GM12874 (cell line): ENCODE data around the gene AUTS2.

Source experiments
- CTCF ChIP-seq: IDR thresholded peaks from 2 replicates; pipeline ENCODE4 v1.5.1; 2011; ENCODE audit warnings: low read depth, mild to moderate bottlenecking, control low read depth, low read length, moderate library complexity; ENCODE audit not compliant: insufficient read depth

Gene AUTS2

GRCh38 chr7:70408477-70408876, 810.2 kb downstream of the AUTS2 start:
- TF ChIP-seq CTCF, result no peak

- no peak for TF ChIP-seq CTCF
Measured at GRCh38 chr7:70408891-70409290, 810.6 kb downstream of the AUTS2 start.

GRCh38 chr7:70410134-70410750, 812.0 kb downstream of the AUTS2 start:
- no peak for TF ChIP-seq CTCF

- no peak for TF ChIP-seq CTCF
Measured at GRCh38 chr7:70414368-70414767, 816.1 kb downstream of the AUTS2 start.

GRCh38 chr7:70415179-70415972, 817.1 kb downstream of the AUTS2 start:
- no peak for TF ChIP-seq CTCF

GRCh38 chr7:70416347-70416985, 818.2 kb downstream of the AUTS2 start:
- no peak for TF ChIP-seq CTCF

- no peak for TF ChIP-seq CTCF
Measured at GRCh38 chr7:70416986-70417655, 818.8 kb downstream of the AUTS2 start.
